A549 (cell line): Measurements from ENCODE around the gene NOPCHAP1. TPM values are rescaled to one million over a fixed set of nuclear protein-coding genes. Genes with fewer than 3 reads are reported as not detected.

Experiments used
- ATAC-seq, 2 experiments: fragments of 200-7000 bp in 1 of 2; fragments of >200 bp in 1 of 2; cut with Nextera tagmentation in 1 of 2; cut with Tn5 transposase in 1 of 2; 3 replicates each; pipeline versions ENCODE4 v1.8.0 to v1.9.1; 2018 to 2020; ENCODE audit warnings: mild to moderate bottlenecking in 1 of 2, moderate library complexity in 1 of 2
- CTCF ChIA-PET: fragments of 300-600 bp; sonication (Branson Sonifier 250); formaldehyde crosslinking; extraction: SDS; loops from one replicate; lab custom pipeline; 2021; ENCODE audit warnings: antibody characterized with exemption, inconsistent platforms; lab: Yijun Ruan, JAX
- POLR2A ChIA-PET: fragments of 350-600 bp; formaldehyde crosslinking; extraction: SDS; loops from one replicate; lab custom pipeline; 2021; ENCODE audit warnings: antibody characterized with exemption, inconsistent platforms; lab: Yijun Ruan, JAX
- DNase-seq, 2 experiments: peaks; one replicate each; pipeline versions ENCODE4 v3.0.0 to v3.0.0-alpha.2; 2011 to 2016; ENCODE audit warnings: low read depth in 1 of 2, low spot score in 1 of 2
- FAIRE-seq: peaks from 2 replicates; lab custom pipeline; 2011; peaks lifted over from hg19 to GRCh38; lab: Jason Lieb, UNC
- H3K27ac ChIP-seq, 2 experiments: fragments of >200 bp; sonication (Bioruptor Twin); formaldehyde crosslinking; 3 replicates each; pipeline ENCODE4 v1.5.1; 2016 to 2017
- H3K4me1 ChIP-seq: fragments of >200 bp; sonication (Bioruptor Twin); formaldehyde crosslinking; 3 replicates; pipeline ENCODE4 v1.6.1; 2016
- H3K4me2 ChIP-seq: fragments of >200 bp; sonication (Bioruptor Twin); formaldehyde crosslinking; 3 replicates; pipeline ENCODE4 v1.6.1; 2016
- H3K4me3 ChIP-seq: fragments of >200 bp; sonication (Bioruptor Twin); formaldehyde crosslinking; 3 replicates; pipeline ENCODE4 v1.5.1; 2016
- H3K9me3 ChIP-seq: fragments of >200 bp; sonication (Bioruptor Twin); formaldehyde crosslinking; 3 replicates; pipeline ENCODE4 v1.6.1; 2016
- ATOH8 ChIP-seq: fragments of 250-450 bp; sonication (Bioruptor Pico); IDR thresholded peaks from 2 replicates; pipeline ENCODE4 v1.5.0; 2020; ENCODE audit warnings: low read depth, mild to moderate bottlenecking, moderate library complexity
- BHLHE40 ChIP-seq: IDR thresholded peaks from 2 replicates; pipeline ENCODE4 v1.6.1; 2012; ENCODE audit warnings: low read depth, low read length, inconsistent platforms
- CBX2 ChIP-seq: fragments of 200-600 bp; sonication (generic); IDR thresholded peaks from 2 replicates; pipeline ENCODE4 v1.6.1; 2016; ENCODE audit warnings: low read depth, mild to moderate bottlenecking, borderline replicate concordance
- CEBPB ChIP-seq, 2 experiments: fragments of >200 bp in 1 of 2; sonication (Bioruptor Twin) in 1 of 2; formaldehyde crosslinking in 1 of 2; IDR thresholded peaks; 2 replicates each; pipeline ENCODE4 v1.6.1; 2012 to 2016
- CTCF ChIP-seq: fragments of >200 bp; sonication (Bioruptor Twin); formaldehyde crosslinking; IDR thresholded peaks from 3 replicates; pipeline ENCODE4 v1.5.1; 2016
- E2F6 ChIP-seq: IDR thresholded peaks from 2 replicates; pipeline ENCODE4 v1.6.1; 2012; ENCODE audit warnings: low read depth, borderline replicate concordance
- EP300 ChIP-seq, 2 experiments: fragments of >200 bp; sonication (Bioruptor Twin); formaldehyde crosslinking; IDR thresholded peaks; 2 replicates in 1 of 2; 3 replicates in 1 of 2; pipeline ENCODE4 v1.6.1; 2016 to 2017
- ESRRA ChIP-seq: fragments of 150-350 bp; IDR thresholded peaks from 2 replicates; pipeline ENCODE4 v1.6.1; 2014; ENCODE audit warnings: mild to moderate bottlenecking, low read length, borderline replicate concordance
- FOSL2 ChIP-seq, 2 experiments: fragments of 450-650 bp in 1 of 2; fragments of >200 bp in 1 of 2; sonication (Bioruptor Twin) in 1 of 2; formaldehyde crosslinking; IDR thresholded peaks; 2 replicates each; pipeline versions ENCODE4 v1.5.0 to v1.6.1; 2016 to 2020; ENCODE audit warnings: mild to moderate bottlenecking in 1 of 2, moderate library complexity in 1 of 2
- GATA3 ChIP-seq: IDR thresholded peaks from 2 replicates; pipeline ENCODE4 v1.6.1; 2012; ENCODE audit warnings: borderline replicate concordance
- HMGXB4 ChIP-seq: fragments of 250-450 bp; sonication (Bioruptor Pico); IDR thresholded peaks from 2 replicates; pipeline ENCODE4 v1.5.0; 2021; ENCODE audit warnings: mild to moderate bottlenecking, moderate library complexity, borderline replicate concordance
- HOXA7 ChIP-seq: fragments of 250-450 bp; sonication (Bioruptor Pico); IDR thresholded peaks from 2 replicates; pipeline ENCODE4 v1.5.0; 2020; ENCODE audit warnings: mild to moderate bottlenecking, moderate library complexity
- MAZ ChIP-seq: fragments of 150-350 bp; IDR thresholded peaks from 2 replicates; pipeline ENCODE4 v1.6.1; 2014; ENCODE audit warnings: antibody characterized with exemption, low read depth, low read length, borderline replicate concordance
- NFE2L2 ChIP-seq: fragments of 150-350 bp; conservative IDR thresholded peaks from 2 replicates; pipeline ENCODE4 v1.6.1; 2014; ENCODE audit warnings: low read length
- NPAS2 ChIP-seq: fragments of 250-450 bp; sonication (Bioruptor Pico); IDR thresholded peaks from 2 replicates; pipeline ENCODE4 v1.8.0; 2022; ENCODE audit warnings: mild to moderate bottlenecking, moderate library complexity, borderline replicate concordance
- PHF8 ChIP-seq: fragments of 200-600 bp; sonication (generic); IDR thresholded peaks from 2 replicates; pipeline ENCODE4 v1.6.1; 2016; ENCODE audit warnings: low read depth, mild to moderate bottlenecking, antibody characterized with exemption, moderate library complexity, borderline replicate concordance
- RAD21 ChIP-seq, 2 experiments: fragments of >200 bp in 1 of 2; sonication (Bioruptor Twin) in 1 of 2; formaldehyde crosslinking in 1 of 2; IDR thresholded peaks in 1 of 2; conservative IDR thresholded peaks in 1 of 2; 2 replicates in 1 of 2; 3 replicates in 1 of 2; pipeline ENCODE4 v1.6.1; 2012 to 2018; ENCODE audit warnings: inconsistent platforms in 1 of 2
- SMC3 ChIP-seq: fragments of >200 bp; sonication (Bioruptor Twin); formaldehyde crosslinking; IDR thresholded peaks from 3 replicates; pipeline ENCODE4 v1.6.1; 2018; ENCODE audit warnings: inconsistent platforms
- TFCP2L1 ChIP-seq: fragments of 250-450 bp; sonication (Bioruptor Pico); IDR thresholded peaks from 2 replicates; pipeline ENCODE4 v1.5.0; 2021; ENCODE audit warnings: mild to moderate bottlenecking
- TP53 ChIP-seq: fragments of 250-450 bp; sonication (Bioruptor Pico); IDR thresholded peaks from 2 replicates; pipeline ENCODE4 v1.5.0; 2021; ENCODE audit warnings: mild to moderate bottlenecking, moderate library complexity
- ZSCAN20 ChIP-seq: fragments of 250-450 bp; sonication (Bioruptor Pico); IDR thresholded peaks from 2 replicates; pipeline ENCODE4 v1.8.0; 2022; ENCODE audit warnings: mild to moderate bottlenecking, moderate library complexity
- WGBS: methylation state at CpG from one replicate; pipeline ENCODE4 v1.1.6; 2017; ENCODE audit errors: missing lambda C conversion rate; 5-methylcytosine and 5-hydroxymethylcytosine counted together
- polyA plus RNA-seq, 4 experiments: library from polyadenylated mRNA; depleted of rRNA in 3 of 4; stranded (reverse); fragments of >200 nt; fragmentation: RNase III in 1 of 4; extraction: RNeasy Plus Mini Kit Qiagen cat#74134 plus additional on column Dnase treatment in 1 of 4; gene quantifications; 2 replicates in 3 of 4; 3 replicates in 1 of 4; pipeline ENCODE4 v1.2.3, GENCODE V29; 2011 to 2017

Gene NOPCHAP1
- polyA plus RNA-seq, 2 of the 4 experiments (the other 2 are of a cell fraction), result 21.7 to 29.5 TPM

GRCh38 chr12:104958805-104959334, 27.2 kb upstream of the NOPCHAP1 start:
- POLR2A ChIA-PET, result interaction anchor here (1.0 kb wide), 1 partner anchor 25 kb away, joined by 3 read pairs; no protein-coding TSS in a partner anchor
- Histone ChIP-seq H3K4me2 (peak overlapping the region; percentile 80), H3K4me1 (peaks cover 31% of the 10 kb centered on the region), H3K4me3 (peak overlapping the region; percentile 95), H3K9me3 (no peaks in the 10 kb centered on the region), H3K27ac (peak overlapping the region; percentile 92 to 98)
- DNase-seq, result no peak
- 26% methylated on average over 14 of the region's 14 CpGs for WGBS
- TF ChIP-seq BHLHE40, result peak; percentile 47
- no peak for TF ChIP-seq EP300 (IDR thresholded peaks at IDR 0.05)
- TF ChIP-seq TFCP2L1 (CRISPR knock-in tag), result no peak
- TF ChIP-seq HMGXB4 (CRISPR knock-in tag), result no peak
- peak in 1 of 2 experiments; percentile 8; a peak in 1 of 5 replicates for TF ChIP-seq RAD21 (conservative IDR thresholded peaks at IDR 0.05 in 1 of 2, IDR thresholded peaks at IDR 0.05 in 1 of 2)
- 0 out of 2 replicates have a peak, but pooled peaks have one; percentile 33 for TF ChIP-seq ZSCAN20 (CRISPR knock-in tag)
- TF ChIP-seq GATA3, result 0 out of 2 replicates have a peak, but pooled peaks have one; percentile 7
- no peak for TF ChIP-seq PHF8
- peak; percentile 77; the same call in 1 of the 2 replicates for TF ChIP-seq E2F6
- FAIRE-seq, result no peak
- ATAC-seq, result peak in 1 of 2 experiments; percentile 17; a peak in 3 of 6 replicates
- CTCF ChIA-PET, result interaction anchor here (0.6 to 3.3 kb wide), 10 partner anchors 10 to 577 kb away, joined by 3 to 15 read pairs (median 4); no protein-coding TSS in a partner anchor

GRCh38 chr12:104959335-104959841, 26.7 kb upstream of the NOPCHAP1 start:
- no peak for FAIRE-seq

GRCh38 chr12:104960464-104960863, 25.7 kb upstream of the NOPCHAP1 start:
- Histone ChIP-seq H3K27ac (no peak overlapping the region; a peak in 1 of 6 replicates), H3K4me3 (no peak overlapping the region), H3K4me2 (no peak overlapping the region), H3K4me1 (peaks cover 24% of the 10 kb centered on the region), H3K9me3 (no peaks in the 10 kb centered on the region)
- TF ChIP-seq NFE2L2, result no peak
- TF ChIP-seq E2F6, result no peak
- no peak for TF ChIP-seq TP53
- no peak for TF ChIP-seq PHF8
- TF ChIP-seq CTCF, result no peak
- no peak for TF ChIP-seq FOSL2 (IDR thresholded peaks at IDR 0.05)
- no peak for TF ChIP-seq FOSL2 (CRISPR knock-in tag; IDR thresholded peaks at IDR 0.05)
- no peak for TF ChIP-seq CEBPB (IDR thresholded peaks at IDR 0.05)
- ATAC-seq, result no peak
- CTCF ChIA-PET, result interaction anchor here (1.0 to 3.3 kb wide), 3 partner anchors 18 to 579 kb away, joined by 3 to 15 read pairs (median 4); no protein-coding TSS in a partner anchor
- POLR2A ChIA-PET, result no interaction called here
- no peak for FAIRE-seq
- no peak for DNase-seq
- WGBS, result 89% methylated on average over 4 of the region's 4 CpGs

More at GRCh38 chr12:104959335-104959841, 26.7 kb upstream of the NOPCHAP1 start:
- Histone ChIP-seq H3K4me1 (peaks cover 25% of the 10 kb centered on the region), H3K4me2 (peak overlapping the region; percentile 80), H3K27ac (peak overlapping the region; percentile 92 to 98), H3K4me3 (peak overlapping the region; percentile 95; the same call in 2 of the 3 replicates), H3K9me3 (no peaks in the 10 kb centered on the region)
- DNase-seq, result no peak
- 42% methylated on average over 2 of the region's 2 CpGs for WGBS
- TF ChIP-seq RAD21 (conservative IDR thresholded peaks at IDR 0.05 in 1 of 2, IDR thresholded peaks at IDR 0.05 in 1 of 2), result no peak
- no peak for TF ChIP-seq SMC3
- no peak for TF ChIP-seq NPAS2 (CRISPR knock-in tag)
- TF ChIP-seq BHLHE40, result no peak
- TF ChIP-seq HOXA7, result no peak
- TF ChIP-seq MAZ, result no peak
- peak; percentile 52; the same call in 1 of the 2 replicates for TF ChIP-seq ESRRA
- TF ChIP-seq CEBPB (IDR thresholded peaks at IDR 0.05), result no peak
- no peak for TF ChIP-seq ATOH8 (CRISPR knock-in tag)
- no peak for TF ChIP-seq CBX2
- peak; percentile 48; the same call in 1 of the 2 replicates for TF ChIP-seq GATA3
- TF ChIP-seq FOSL2 (IDR thresholded peaks at IDR 0.05), result no peak
- TF ChIP-seq FOSL2 (CRISPR knock-in tag; IDR thresholded peaks at IDR 0.05), result peak; percentile 79
- no peak for TF ChIP-seq ZSCAN20 (CRISPR knock-in tag)
- ChIA-PET CTCF (interaction anchor here (0.6 to 3.3 kb wide), 8 partner anchors 10 to 578 kb away, joined by 3 to 15 read pairs (median 5); no protein-coding TSS in a partner anchor), POLR2A (no interaction called here)
- ATAC-seq, result no peak
